Esophagus squamous epithelium (tissue), 4 donors: ENCODE measurements around the gene SCAND1.

ENCODE experiments used
- POLR2A ChIP-seq, 4 donors: fragments of 450-650 bp; IDR thresholded peaks; one replicate each; pipeline ENCODE4 v1.6.1; 2017; ENCODE audit warnings: antibody characterized with exemption in 4 of 4, mild to moderate bottlenecking in 4 of 4, moderate library complexity in 3 of 4
- TF ChIP-seq, protein P1 (sequence below), 6 experiments: fragments of 450-650 bp in 4 of 6; fragments of 200-600 bp in 2 of 6; sonication (generic) in 2 of 6; IDR thresholded peaks; one replicate each; pipeline ENCODE4 v1.5.1; 2016 to 2019; ENCODE audit warnings: antibody characterized with exemption in 6 of 6, mild to moderate bottlenecking in 4 of 6, moderate library complexity in 4 of 6

DNA sequence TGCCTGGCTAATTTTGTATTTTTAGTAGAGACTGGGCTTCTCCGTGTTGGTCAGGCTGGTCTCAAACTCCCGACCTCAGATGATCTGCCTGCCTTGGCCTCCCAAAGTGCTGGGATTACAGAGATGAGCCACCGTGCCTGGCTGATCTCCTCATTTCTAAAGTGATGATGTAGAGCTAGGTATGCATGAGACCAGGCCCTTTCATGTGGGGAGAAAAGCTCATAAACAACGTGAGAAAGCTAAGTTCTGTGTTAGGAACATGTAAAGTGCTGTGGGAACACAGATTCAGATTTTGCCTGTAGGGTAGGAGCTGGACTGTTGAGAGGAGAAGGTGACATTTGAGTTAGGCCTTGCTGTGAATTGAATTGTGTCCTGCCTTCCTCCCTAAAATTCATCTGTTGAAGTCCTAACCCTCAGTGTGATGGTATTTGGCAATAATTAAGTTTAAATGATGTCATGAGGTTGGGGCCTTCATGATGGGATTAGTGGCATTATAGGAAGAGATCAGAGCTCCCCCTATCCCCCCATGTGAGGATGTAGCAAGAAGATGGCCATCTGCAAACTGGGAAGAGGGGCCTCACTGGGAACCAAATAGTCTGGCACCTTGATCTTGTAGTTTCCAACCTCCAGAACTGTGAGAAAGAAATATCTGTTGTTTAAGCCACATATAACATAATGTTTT lies 49.2 kb downstream of the SCAND1 start:
- no peak for TF ChIP-seq POLR2A (IDR thresholded peaks at IDR 0.05)
- TF ChIP-seq, protein P1, sequence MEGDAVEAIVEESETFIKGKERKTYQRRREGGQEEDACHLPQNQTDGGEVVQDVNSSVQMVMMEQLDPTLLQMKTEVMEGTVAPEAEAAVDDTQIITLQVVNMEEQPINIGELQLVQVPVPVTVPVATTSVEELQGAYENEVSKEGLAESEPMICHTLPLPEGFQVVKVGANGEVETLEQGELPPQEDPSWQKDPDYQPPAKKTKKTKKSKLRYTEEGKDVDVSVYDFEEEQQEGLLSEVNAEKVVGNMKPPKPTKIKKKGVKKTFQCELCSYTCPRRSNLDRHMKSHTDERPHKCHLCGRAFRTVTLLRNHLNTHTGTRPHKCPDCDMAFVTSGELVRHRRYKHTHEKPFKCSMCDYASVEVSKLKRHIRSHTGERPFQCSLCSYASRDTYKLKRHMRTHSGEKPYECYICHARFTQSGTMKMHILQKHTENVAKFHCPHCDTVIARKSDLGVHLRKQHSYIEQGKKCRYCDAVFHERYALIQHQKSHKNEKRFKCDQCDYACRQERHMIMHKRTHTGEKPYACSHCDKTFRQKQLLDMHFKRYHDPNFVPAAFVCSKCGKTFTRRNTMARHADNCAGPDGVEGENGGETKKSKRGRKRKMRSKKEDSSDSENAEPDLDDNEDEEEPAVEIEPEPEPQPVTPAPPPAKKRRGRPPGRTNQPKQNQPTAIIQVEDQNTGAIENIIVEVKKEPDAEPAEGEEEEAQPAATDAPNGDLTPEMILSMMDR (IDR thresholded peaks at IDR 0.05): no peak
